Inferior parietal cortex (tissue), 1 donor: Measurements from ENCODE around the gene HMGXB4.
"Not testable (repeated sequence)": the region's sequence is repeated elsewhere in the genome, so short reads cannot be mapped to it uniquely, and the experiment has no call there.

Experiments used
- DNase-seq: peaks from one replicate; pipeline ENCODE4 v3.0.0-alpha.2; 2016; ENCODE audit errors: extremely low spot score

Gene HMGXB4

GRCh38 chr22:35257321-35258190 is at the start of gene HMGXB4:
Gene HMGXB4, plus strand, starts transcription at chr22:35257493. Its CDS starts 4,898 bp downstream, at chr22:35262391.
- DNase-seq, result peak; percentile 87

- no peak for DNase-seq
Measured at GRCh38 chr22:35208003-35208402, 49.3 kb upstream of the HMGXB4 start.

GRCh38 chr22:35209203-35209602 is 48.1 kb upstream of the HMGXB4 start:
- DNase-seq, result no peak

GRCh38 chr22:35212009-35212408 is 45.3 kb upstream of the HMGXB4 start:
- no peak for DNase-seq

GRCh38 chr22:35212996-35213395 is 44.3 kb upstream of the HMGXB4 start:
- DNase-seq, result no peak

GRCh38 chr22:35214968-35215367 is 42.3 kb upstream of the HMGXB4 start:
- no peak for DNase-seq

- DNase-seq, result no peak
Measured at GRCh38 chr22:35215993-35216392, 41.3 kb upstream of the HMGXB4 start.

GRCh38 chr22:35217527-35217926 is 39.8 kb upstream of the HMGXB4 start:
- no peak for DNase-seq

GRCh38 chr22:35218079-35218478 is 39.2 kb upstream of the HMGXB4 start:
- no peak for DNase-seq

GRCh38 chr22:35219012-35219411 is 38.3 kb upstream of the HMGXB4 start:
- DNase-seq, result peak; percentile 14

- no peak for DNase-seq
Measured at GRCh38 chr22:35220221-35220620, 37.1 kb upstream of the HMGXB4 start.

- no peak for DNase-seq
Measured at GRCh38 chr22:35225010-35225409, 32.3 kb upstream of the HMGXB4 start.

- DNase-seq, result no peak
Measured at GRCh38 chr22:35226958-35227647, 30.2 kb upstream of the HMGXB4 start.

- no peak for DNase-seq
Measured at GRCh38 chr22:35229865-35230264, 27.4 kb upstream of the HMGXB4 start.

GRCh38 chr22:35230417-35230816 is 26.9 kb upstream of the HMGXB4 start:
- no peak for DNase-seq

- DNase-seq, result no peak
Measured at GRCh38 chr22:35230839-35231584, 26.3 kb upstream of the HMGXB4 start.

GRCh38 chr22:35231585-35232084 is 25.7 kb upstream of the HMGXB4 start:
- DNase-seq, result peak; percentile 53

GRCh38 chr22:35238749-35239148 is 18.5 kb upstream of the HMGXB4 start:
- DNase-seq, result not testable (repeated sequence)

- not testable (repeated sequence) for DNase-seq
Measured at GRCh38 chr22:35244507-35244906, 12.8 kb upstream of the HMGXB4 start.

GRCh38 chr22:35250156-35250555 is 7.1 kb upstream of the HMGXB4 start:
- no peak for DNase-seq

- DNase-seq, result no peak
Measured at GRCh38 chr22:35253946-35254345, 3.3 kb upstream of the HMGXB4 start.

- DNase-seq, result no peak
Measured at GRCh38 chr22:35257002-35257320, 332 bp upstream of the HMGXB4 start.
